Heart left ventricle (tissue), 16 donors: ENCODE measurements around the gene DNAI1. TPM values are rescaled to one million over a fixed set of nuclear protein-coding genes. Genes with fewer than 3 reads are reported as not detected.
A peak's percentile ranks its signal among the peaks of the same experiment; 100 is the strongest.

Source experiments
- ATAC-seq, 4 donors: fragments of 200-7000 bp; cut with Tn5 transposase; one replicate each; pipeline ENCODE4 v1.9.1; 2020 to 2022; ENCODE audit warnings: moderate library complexity in 4 of 4, mild to moderate bottlenecking in 3 of 4, moderate number of reproducible peaks in 1 of 4
- DNase-seq, 5 donors: peaks; one replicate each; pipeline ENCODE4 v3.0.0-alpha.2; 2020
- H3K27ac ChIP-seq, 12 donors: fragments of 200-600 bp; sonication (generic) in 4 of 12; one replicate each; pipeline versions ENCODE4 v1.5.0 to v1.8.0; 2016 to 2022; ENCODE audit warnings: mild to moderate bottlenecking in 2 of 12
- H3K27me3 ChIP-seq, 9 donors: fragments of 200-600 bp; sonication (generic) in 2 of 9; one replicate each; pipeline versions ENCODE4 v1.5.1 to v1.8.0; 2016 to 2022; ENCODE audit warnings: mild to moderate bottlenecking in 3 of 9
- H3K36me3 ChIP-seq, 9 donors: fragments of 200-600 bp; sonication (generic) in 2 of 9; one replicate each; pipeline versions ENCODE4 v1.5.0 to v1.8.0; 2018 to 2022; ENCODE audit warnings: mild to moderate bottlenecking in 2 of 9
- H3K4me1 ChIP-seq, 12 donors: fragments of 200-600 bp; sonication (generic) in 4 of 12; one replicate each; pipeline versions ENCODE4 v1.5.0 to v1.8.0; 2016 to 2022; ENCODE audit warnings: mild to moderate bottlenecking in 3 of 12
- H3K4me3 ChIP-seq, 12 donors: fragments of 200-600 bp; sonication (generic) in 4 of 12; one replicate each; pipeline versions ENCODE4 v1.5.0 to v1.8.0; 2017 to 2022; ENCODE audit warnings: mild to moderate bottlenecking in 9 of 12, moderate library complexity in 4 of 12
- H3K9me3 ChIP-seq, 12 donors: fragments of 200-600 bp; sonication (generic) in 4 of 12; one replicate each; pipeline versions ENCODE4 v1.5.0 to v1.8.0; 2016 to 2022; ENCODE audit warnings: mild to moderate bottlenecking in 1 of 12
- POLR2A ChIP-seq, 2 donors: fragments of 450-650 bp; IDR thresholded peaks; one replicate each; pipeline ENCODE4 v1.6.1; 2017; ENCODE audit warnings: antibody characterized with exemption in 2 of 2, mild to moderate bottlenecking in 2 of 2, moderate library complexity in 2 of 2
- WGBS, 4 donors: extraction: QIAGEN DNeasy Blood & Tissue Kit in 2 of 4; methylation state at CpG; one replicate each; pipeline versions ENCODE4 v1.1.5 to v1.1.7; 2013 to 2018; 5-methylcytosine and 5-hydroxymethylcytosine counted together
- intact Hi-C, 10 donors: fragments of 100-400 bp; cut with DNase I; formaldehyde crosslinking; loops; one replicate each; pipeline versions ENCODE4 v1.11.1 to v1.14.2; 2022
- polyA plus RNA-seq, 2 donors: library from polyadenylated mRNA; stranded (reverse); fragments of 200-250 nt; gene quantifications; one replicate each; pipeline ENCODE4 v1.2.3, GENCODE V29; 2013
- total RNA-seq, 9 donors: library from RNA; depleted of rRNA in 2 of 9; stranded (reverse); fragments of >200 nt in 2 of 9; fragmentation: NEBNext Ultra II Directional in 3 of 9; extraction: Animal tissue kit (Norgen Biotek cat#: 25700) in 3 of 9; gene quantifications; one replicate each; pipeline versions ENCODE4 v1.1.0 to v1.2.4, GENCODE V29; 2016 to 2023
- TF ChIP-seq, protein P1 (sequence below), 12 donors: fragments of 200-600 bp; sonication (generic) in 4 of 12; IDR thresholded peaks; one replicate each; pipeline versions ENCODE4 v1.5.0 to v1.8.0; 2018 to 2022; ENCODE audit warnings: antibody characterized with exemption in 12 of 12, mild to moderate bottlenecking in 5 of 12
- donor health status: ischemic (EF 13 %, LVEDD 7.1; RV severe dilation, severe dysfunction).
- donor health status: healthy with polysubstance abuse.
- donor health status: DM: no; HTN: yes; CAD: no.
- donor health status: DM: no; HTN: no; CAD: no.
- donor health status: ischemic (EF 25% LVEDD 6.9; RV normal size, moderate dysfunction).
- donor health status: ischemic (EF 25% LVEDD 5.7; RV mildly dilated, moderate dysfunction).
- donor health status: healthy.
- donor health status: DM: yes; HTN: yes; CAD: no.
- donor health status: ischemic (EF 35%, LVEDD 5.7; RV mildly dilated, moderate dysfunction).
- donor health status: nonischemic (EF 11% LVEDD 7.7; RV severe dilation, severe dysfunction).
- donor health status: DM: yes; HTN: yes; CAD: no.
- donor health status: PGD.
- donor health status: ischemic (EF 29% LVEDD 5.4; RV normal size, mild dysfunction).
- donor health status: nonischemic (EF 23%, LVEDD 6.1; RV moderate dilation, normal function).

DNAI1 gene
- total and polyA plus RNA-seq, 11 donors = 0.36 to 0.86 (median 0.43) TPM; not detected in 8

DNA sequence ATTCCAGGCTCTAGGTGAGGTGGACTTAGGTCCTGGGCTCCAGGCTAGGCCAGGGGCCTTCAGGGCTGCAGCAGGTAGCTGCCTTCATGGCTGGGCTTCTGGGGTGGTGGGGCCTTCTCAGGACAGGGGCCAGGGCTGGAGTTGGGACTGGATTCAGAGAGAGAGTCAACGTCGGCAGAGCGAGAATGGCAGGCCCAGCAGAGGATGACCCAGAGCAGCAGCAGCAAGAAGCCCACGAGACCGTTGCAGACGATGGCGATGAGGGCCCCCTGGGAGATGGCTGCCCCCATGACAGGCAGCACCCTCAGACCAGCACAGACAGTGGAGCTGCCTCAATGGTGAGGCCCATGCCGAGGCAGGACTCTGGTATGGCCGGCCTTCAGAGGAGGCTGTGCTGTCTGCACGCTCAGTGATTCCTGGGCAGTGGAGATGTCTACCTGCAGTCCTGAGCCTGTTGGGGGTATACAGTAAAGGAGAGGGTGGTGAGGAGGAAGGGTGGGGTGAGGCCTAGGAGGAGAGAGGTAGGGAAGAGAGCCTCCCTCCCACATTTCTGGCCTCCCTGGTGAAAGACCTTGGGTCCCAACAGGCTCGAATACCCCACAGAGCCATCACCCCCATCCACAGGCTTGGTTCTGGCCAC, 62.9 kb downstream of the DNAI1 start:
- WGBS, 4 donors = 95 to 98% (median 96%) methylated on average over 11 of the region's 11 CpGs
- TF ChIP-seq, protein P1, sequence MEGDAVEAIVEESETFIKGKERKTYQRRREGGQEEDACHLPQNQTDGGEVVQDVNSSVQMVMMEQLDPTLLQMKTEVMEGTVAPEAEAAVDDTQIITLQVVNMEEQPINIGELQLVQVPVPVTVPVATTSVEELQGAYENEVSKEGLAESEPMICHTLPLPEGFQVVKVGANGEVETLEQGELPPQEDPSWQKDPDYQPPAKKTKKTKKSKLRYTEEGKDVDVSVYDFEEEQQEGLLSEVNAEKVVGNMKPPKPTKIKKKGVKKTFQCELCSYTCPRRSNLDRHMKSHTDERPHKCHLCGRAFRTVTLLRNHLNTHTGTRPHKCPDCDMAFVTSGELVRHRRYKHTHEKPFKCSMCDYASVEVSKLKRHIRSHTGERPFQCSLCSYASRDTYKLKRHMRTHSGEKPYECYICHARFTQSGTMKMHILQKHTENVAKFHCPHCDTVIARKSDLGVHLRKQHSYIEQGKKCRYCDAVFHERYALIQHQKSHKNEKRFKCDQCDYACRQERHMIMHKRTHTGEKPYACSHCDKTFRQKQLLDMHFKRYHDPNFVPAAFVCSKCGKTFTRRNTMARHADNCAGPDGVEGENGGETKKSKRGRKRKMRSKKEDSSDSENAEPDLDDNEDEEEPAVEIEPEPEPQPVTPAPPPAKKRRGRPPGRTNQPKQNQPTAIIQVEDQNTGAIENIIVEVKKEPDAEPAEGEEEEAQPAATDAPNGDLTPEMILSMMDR (IDR thresholded peaks at IDR 0.05) = no peak
- no peak for TF ChIP-seq POLR2A (IDR thresholded peaks at IDR 0.05)
- no peaks in the 10 kb centered on the region for H3K9me3 ChIP-seq
- DNase-seq (no peak), ATAC-seq (no peak)
- no peak overlapping the region for H3K4me3 ChIP-seq
- H3K4me1 ChIP-seq = peaks cover 0 to 15% (median 4%) of the 10 kb centered on the region in 12 donors
- H3K27me3 ChIP-seq = peaks cover 0 to 10% (median 0%) of the 10 kb centered on the region in 9 donors
- no peak overlapping the region for H3K27ac ChIP-seq
- intact Hi-C loops = loop anchor here in 1 of 10 donors (5.0 kb wide), 1 partner anchor 64 kb away; the partner anchor contains the start of genes DNAI1 and FAM219A
- H3K36me3 ChIP-seq = no peaks in the 10 kb centered on the region

DNA sequence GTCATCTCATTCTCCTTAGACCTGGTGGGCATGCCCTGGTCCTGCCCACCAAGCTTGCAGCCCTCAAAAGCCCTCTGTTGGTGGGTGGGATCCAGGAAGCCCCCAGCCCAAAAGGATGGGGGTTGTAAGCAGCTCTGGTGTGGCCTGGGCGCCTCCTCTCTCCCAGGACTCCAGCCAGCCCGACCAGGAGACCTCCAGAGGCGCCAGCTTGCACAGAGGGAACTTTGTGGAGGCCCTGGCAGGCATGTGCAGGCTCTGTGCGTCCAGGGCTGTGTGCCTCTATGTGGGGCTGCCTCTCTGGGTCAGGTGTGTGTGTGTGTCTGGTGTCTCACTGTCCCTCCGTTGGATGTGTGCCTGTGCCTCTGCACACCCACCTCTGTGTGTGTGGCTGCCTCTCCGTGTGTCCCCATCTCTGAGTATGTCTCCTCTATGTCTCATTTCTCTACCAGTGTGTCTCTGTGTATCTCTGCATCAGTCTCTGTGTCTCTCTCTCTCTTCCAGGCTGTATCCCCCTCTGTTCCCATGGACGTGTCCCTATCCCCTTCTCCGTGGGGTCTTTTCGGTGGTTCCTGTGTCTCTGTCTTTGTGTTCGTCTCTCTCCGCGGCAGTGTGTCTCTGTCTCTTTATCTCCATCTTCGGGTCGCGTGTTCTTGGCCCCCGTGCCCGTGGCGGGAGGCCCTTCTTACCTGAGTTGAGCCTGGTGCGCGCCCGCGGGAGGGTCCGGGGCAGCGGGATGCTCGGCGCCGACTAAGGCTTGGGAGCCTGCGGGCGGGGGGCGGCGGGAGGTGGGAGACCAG, 63.7 kb downstream of the DNAI1 start:
- TF ChIP-seq, protein P1 (IDR thresholded peaks at IDR 0.05) = no peak
- TF ChIP-seq POLR2A (IDR thresholded peaks at IDR 0.05) = no peak
- Histone ChIP-seq H3K4me1 (peaks cover 0 to 15% (median 4%) of the 10 kb centered on the region in 12 donors), H3K27ac (no peak overlapping the region), H3K27me3 (peaks cover 0 to 10% (median 0%) of the 10 kb centered on the region in 9 donors), H3K4me3 (peak overlapping the region in 11 of 12 donors; percentile 25 to 62 (median 52)), H3K9me3 (no peaks in the 10 kb centered on the region), H3K36me3 (no peaks in the 10 kb centered on the region)
- intact Hi-C loops = loop anchor here in 1 of 10 donors (5.0 kb wide), 1 partner anchor 65 kb away; the partner anchor contains the start of genes DNAI1 and FAM219A
- DNase-seq (no peak), ATAC-seq (no peak)
- 17 to 28% (median 18%) methylated on average over 18 to 31 of the region's 31 CpGs for WGBS, 4 donors

DNA sequence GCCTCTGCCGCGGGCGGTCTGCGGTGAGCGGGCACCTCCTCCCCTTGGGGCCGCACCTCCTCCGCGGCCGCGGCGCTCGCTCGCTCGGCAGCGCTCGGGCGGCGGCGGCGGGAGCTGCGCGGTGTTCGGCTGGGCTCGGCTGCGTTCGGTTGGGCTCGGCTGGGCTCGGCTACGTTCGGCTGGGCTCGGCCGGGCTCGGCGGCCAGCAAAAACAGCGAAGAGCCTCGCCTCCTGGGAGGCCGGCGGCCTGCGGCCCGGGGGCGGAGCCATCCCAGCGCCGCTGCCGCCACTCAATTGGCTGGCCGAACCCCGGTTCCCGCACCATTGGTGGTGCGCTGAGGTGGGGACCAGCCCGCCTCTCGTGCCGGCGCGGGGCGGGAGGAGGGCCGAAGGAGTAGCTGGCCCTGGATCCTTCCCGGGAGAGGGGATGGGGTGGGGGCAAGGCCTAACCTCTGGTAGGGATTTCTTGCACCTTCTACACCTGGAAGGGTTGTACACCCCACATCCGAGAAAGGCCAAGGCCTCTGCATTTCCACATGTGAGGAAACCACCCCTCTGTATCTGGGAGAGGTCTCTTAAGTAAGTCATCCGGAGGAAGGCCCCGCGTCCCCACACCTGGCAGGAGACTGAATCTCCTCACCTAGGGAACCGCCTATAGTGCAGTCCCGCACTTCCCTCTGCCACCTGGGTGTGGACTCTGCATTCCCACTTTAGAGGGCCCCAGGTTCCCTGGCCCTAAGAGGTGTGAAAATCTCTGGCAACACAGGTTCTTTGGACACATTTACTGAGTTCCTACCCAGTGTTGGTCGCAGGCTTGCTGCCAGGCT, 64.6 kb downstream of the DNAI1 start, which contains the start of gene ENHO:
TSS of gene ENHO (minus strand) at position 20 of the 827 bp plus-strand sequence. CDS start 1,295 bp downstream, outside the sequence.
- TF ChIP-seq, protein P1 (IDR thresholded peaks at IDR 0.05) = peak in 2 of 12 donors; percentile 10 to 11
- TF ChIP-seq POLR2A (IDR thresholded peaks at IDR 0.05) = no peak
- intact Hi-C loops = loop anchor here in 1 of 10 donors (5.0 kb wide), 1 partner anchor 66 kb away; the partner anchor contains the start of genes DNAI1 and FAM219A
- DNase-seq (peak; percentile 84 to 93 (median 90)), ATAC-seq (peak; percentile 87 to 98 (median 98))
- Histone ChIP-seq H3K27me3 (peaks cover 0 to 10% (median 0%) of the 10 kb centered on the region in 9 donors), H3K36me3 (no peaks in the 10 kb centered on the region), H3K4me3 (peak within 1 kb of the TSS in 11 of 12 donors; percentile 25 to 62 (median 52)), H3K9me3 (no peaks in the 10 kb centered on the region), H3K27ac (peak within 1 kb of the TSS in 3 of 12 donors; percentile 23 to 41 (median 28)), H3K4me1 (peaks cover 0 to 15% (median 4%) of the 10 kb centered on the region in 12 donors)
- 3 to 43% (median 4%) methylated on average over 8 to 63 of the region's 63 CpGs for WGBS, 4 donors
